WTC11 (cell line): ENCODE measurements around the gene AQP12B. TPM values are rescaled to one million over a fixed set of nuclear protein-coding genes. Genes with fewer than 3 reads are reported as not detected.

Experiments used
- ATAC-seq: fragments of 200-7000 bp; cut with Tn5 transposase; 2 replicates; pipeline ENCODE4 v1.10.0; 2021; ENCODE audit warnings: mild to moderate bottlenecking, moderate library complexity
- CTCF ChIA-PET: fragments of 300-600 bp; sonication (Branson Sonifier 250); formaldehyde crosslinking; loops from one replicate; lab custom pipeline; 2021; ENCODE audit warnings: antibody characterized with exemption; lab: Charles Lee
- POLR2A ChIA-PET: fragments of 350-600 bp; sonication (Branson Sonifier 250); formaldehyde crosslinking; loops from one replicate; lab custom pipeline; 2021; ENCODE audit warnings: antibody characterized with exemption; lab: Charles Lee
- DNase-seq: peaks from one replicate; pipeline ENCODE4 v3.0.0; 2021; ENCODE audit warnings: low spot score
- H3K27ac Mint-ChIP-seq: 2 replicates; pipeline ENCODE4 v1.8.0; 2021; ENCODE audit warnings: mixed read lengths
- H3K27me3 Mint-ChIP-seq: 2 replicates; pipeline ENCODE4 v1.8.0; 2021; ENCODE audit warnings: low read depth, mild to moderate bottlenecking, moderate library complexity, mixed read lengths
- H3K36me3 Mint-ChIP-seq: 2 replicates; pipeline ENCODE4 v1.8.0; 2021; ENCODE audit warnings: mixed read lengths
- H3K4me1 Mint-ChIP-seq: 2 replicates; pipeline ENCODE4 v1.8.0; 2022; ENCODE audit warnings: mixed read lengths
- H3K4me3 Mint-ChIP-seq: 2 replicates; pipeline ENCODE4 v1.8.0; 2021; ENCODE audit warnings: mild to moderate bottlenecking, moderate library complexity, mixed read lengths
- H3K9me3 Mint-ChIP-seq: 2 replicates; pipeline ENCODE4 v1.8.0; 2021; ENCODE audit warnings: mixed read lengths
- ELF4 ChIP-seq: sonication (generic); formaldehyde crosslinking; IDR thresholded peaks from 2 replicates; pipeline ENCODE4 v1.8.1; 2022; ENCODE audit warnings: low read depth, mild to moderate bottlenecking, moderate library complexity, missing genetic modification reagents
- FOXK1 ChIP-seq: sonication (generic); formaldehyde crosslinking; IDR thresholded peaks from 2 replicates; pipeline ENCODE4 v1.8.0; 2022; ENCODE audit warnings: mild to moderate bottlenecking, moderate library complexity, missing genetic modification reagents
- GRHL2 ChIP-seq: fragments of 250-450 bp; sonication (Bioruptor Pico); IDR thresholded peaks from 2 replicates; pipeline ENCODE4 v1.8.0; 2022; ENCODE audit warnings: mild to moderate bottlenecking, moderate library complexity; ENCODE audit not compliant: insufficient replicate concordance, severe bottlenecking
- IRF2 ChIP-seq: sonication (generic); formaldehyde crosslinking; IDR thresholded peaks from 2 replicates; pipeline ENCODE4 v1.8.0; 2022; ENCODE audit warnings: low read depth, missing genetic modification reagents, borderline replicate concordance
- JUN ChIP-seq: sonication (generic); formaldehyde crosslinking; IDR thresholded peaks from 2 replicates; pipeline ENCODE4 v1.8.0; 2023; ENCODE audit warnings: mild to moderate bottlenecking, missing genetic modification reagents
- NR1H2 ChIP-seq: sonication (generic); formaldehyde crosslinking; IDR thresholded peaks from 2 replicates; pipeline ENCODE4 v1.9.0; 2021; ENCODE audit warnings: mild to moderate bottlenecking, moderate library complexity, missing genetic modification reagents
- NR3C1 ChIP-seq: sonication (generic); formaldehyde crosslinking; conservative IDR thresholded peaks from 2 replicates; pipeline ENCODE4 v1.8.1; 2023; ENCODE audit warnings: low read depth, mild to moderate bottlenecking, missing genetic modification reagents
- SMAD3 ChIP-seq: sonication (generic); formaldehyde crosslinking; IDR thresholded peaks from 2 replicates; pipeline ENCODE4 v1.8.0; 2022; ENCODE audit warnings: missing genetic modification reagents, mild to moderate bottlenecking, borderline replicate concordance
- SMAD4 ChIP-seq: sonication (generic); formaldehyde crosslinking; IDR thresholded peaks from 2 replicates; pipeline ENCODE4 v1.8.0; 2022; ENCODE audit warnings: mild to moderate bottlenecking, missing genetic modification reagents
- SP1 ChIP-seq: sonication (generic); formaldehyde crosslinking; conservative IDR thresholded peaks from 2 replicates; pipeline ENCODE4 v1.8.1; 2022; ENCODE audit warnings: missing genetic modification reagents
- TP53 ChIP-seq: sonication (generic); formaldehyde crosslinking; IDR thresholded peaks from 2 replicates; pipeline ENCODE4 v1.8.1; 2023; ENCODE audit warnings: mild to moderate bottlenecking, missing genetic modification reagents
- ZNF121 ChIP-seq: sonication (generic); formaldehyde crosslinking; IDR thresholded peaks from 2 replicates; pipeline ENCODE4 v1.8.0; 2023; ENCODE audit warnings: missing genetic modification reagents
- ZNF263 ChIP-seq: sonication (generic); formaldehyde crosslinking; IDR thresholded peaks from 2 replicates; pipeline ENCODE4 v1.8.1; 2022; ENCODE audit warnings: low read depth, mild to moderate bottlenecking, moderate library complexity, missing genetic modification reagents
- ZNF396 ChIP-seq: fragments of 250-450 bp; sonication (Bioruptor Pico); IDR thresholded peaks from 2 replicates; pipeline ENCODE4 v1.8.0; 2021; ENCODE audit warnings: mild to moderate bottlenecking, moderate library complexity, borderline replicate concordance
- ZNF423 ChIP-seq: fragments of 250-450 bp; sonication (Bioruptor Pico); IDR thresholded peaks from 2 replicates; pipeline ENCODE4 v2.1.2; 2022; ENCODE audit warnings: mild to moderate bottlenecking, moderate library complexity
- total RNA-seq: library from RNA; stranded (reverse); gene quantifications from 3 replicates; pipeline ENCODE4 v1.2.3, GENCODE V29; 2021
- TF ChIP-seq, protein P1 (sequence below): sonication (generic); formaldehyde crosslinking; conservative IDR thresholded peaks from 2 replicates; pipeline ENCODE4 v1.8.1; 2023; ENCODE audit warnings: mild to moderate bottlenecking, low read depth, missing genetic modification reagents, moderate library complexity
- TF ChIP-seq, protein P2 (sequence below): sonication (generic); formaldehyde crosslinking; conservative IDR thresholded peaks from 2 replicates; pipeline ENCODE4 v1.8.1; 2022; ENCODE audit warnings: mild to moderate bottlenecking, missing genetic modification reagents
- TF ChIP-seq, protein P3 (sequence below): fragments of 250-450 bp; sonication (Bioruptor Pico); IDR thresholded peaks from 2 replicates; pipeline ENCODE4 v1.9.0; 2021; ENCODE audit warnings: mild to moderate bottlenecking, borderline replicate concordance
- TF ChIP-seq, protein P4 (sequence below): fragments of 250-450 bp; sonication (Bioruptor Pico); IDR thresholded peaks from 2 replicates; pipeline ENCODE4 v1.9.0; 2021; ENCODE audit warnings: mild to moderate bottlenecking
- TF ChIP-seq, protein P5 (sequence below): sonication (generic); formaldehyde crosslinking; IDR thresholded peaks from 2 replicates; pipeline ENCODE4 v1.8.1; 2022; ENCODE audit warnings: low read depth, mild to moderate bottlenecking, moderate library complexity, missing genetic modification reagents, borderline replicate concordance
- TF ChIP-seq, protein P6 (sequence below): sonication (generic); formaldehyde crosslinking; IDR thresholded peaks from 2 replicates; pipeline ENCODE4 v1.8.0; 2023; ENCODE audit warnings: mild to moderate bottlenecking, missing genetic modification reagents

AQP12B gene
- total RNA-seq, 1 experiment from 2014 or later: not detected

DNA sequence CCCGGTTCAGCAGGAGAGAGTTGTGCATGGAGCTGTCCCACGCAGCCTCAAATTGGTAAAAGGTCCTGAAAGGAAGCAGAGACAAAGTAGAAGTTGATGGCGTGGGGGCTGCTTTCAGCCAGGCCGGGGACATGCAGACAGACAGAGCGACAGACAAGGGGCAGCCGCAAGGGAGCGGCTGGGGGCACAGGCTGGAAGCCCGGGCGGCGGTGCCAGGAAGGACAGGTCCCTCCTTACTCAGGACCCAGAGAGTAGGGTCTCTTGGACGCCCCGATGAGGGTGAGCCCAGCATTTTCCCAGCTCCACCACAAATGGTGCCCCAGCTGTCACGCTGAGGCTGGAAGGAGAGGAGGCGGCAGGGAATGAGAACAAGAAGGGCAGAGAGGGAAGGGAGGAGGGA is 44.2 kb upstream of the AQP12B start:
- no peak overlapping the region for H3K27ac Mint-ChIP-seq
- ChIA-PET CTCF (no interaction called here), POLR2A (no interaction called here)
- no peak for DNase-seq
- TF ChIP-seq GRHL2 (CRISPR knock-in tag): no peak
- TF ChIP-seq, protein P1, sequence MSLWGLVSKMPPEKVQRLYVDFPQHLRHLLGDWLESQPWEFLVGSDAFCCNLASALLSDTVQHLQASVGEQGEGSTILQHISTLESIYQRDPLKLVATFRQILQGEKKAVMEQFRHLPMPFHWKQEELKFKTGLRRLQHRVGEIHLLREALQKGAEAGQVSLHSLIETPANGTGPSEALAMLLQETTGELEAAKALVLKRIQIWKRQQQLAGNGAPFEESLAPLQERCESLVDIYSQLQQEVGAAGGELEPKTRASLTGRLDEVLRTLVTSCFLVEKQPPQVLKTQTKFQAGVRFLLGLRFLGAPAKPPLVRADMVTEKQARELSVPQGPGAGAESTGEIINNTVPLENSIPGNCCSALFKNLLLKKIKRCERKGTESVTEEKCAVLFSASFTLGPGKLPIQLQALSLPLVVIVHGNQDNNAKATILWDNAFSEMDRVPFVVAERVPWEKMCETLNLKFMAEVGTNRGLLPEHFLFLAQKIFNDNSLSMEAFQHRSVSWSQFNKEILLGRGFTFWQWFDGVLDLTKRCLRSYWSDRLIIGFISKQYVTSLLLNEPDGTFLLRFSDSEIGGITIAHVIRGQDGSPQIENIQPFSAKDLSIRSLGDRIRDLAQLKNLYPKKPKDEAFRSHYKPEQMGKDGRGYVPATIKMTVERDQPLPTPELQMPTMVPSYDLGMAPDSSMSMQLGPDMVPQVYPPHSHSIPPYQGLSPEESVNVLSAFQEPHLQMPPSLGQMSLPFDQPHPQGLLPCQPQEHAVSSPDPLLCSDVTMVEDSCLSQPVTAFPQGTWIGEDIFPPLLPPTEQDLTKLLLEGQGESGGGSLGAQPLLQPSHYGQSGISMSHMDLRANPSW (CRISPR knock-in tag): no peak
- no peak for TF ChIP-seq JUN (CRISPR knock-in tag)
- TF ChIP-seq SMAD4 (CRISPR knock-in tag): no peak
- TF ChIP-seq ZNF263 (CRISPR knock-in tag): no peak
- no peak for TF ChIP-seq SMAD3 (CRISPR knock-in tag)
- no peak for TF ChIP-seq ELF4 (CRISPR knock-in tag)
- no peak for TF ChIP-seq IRF2 (CRISPR knock-in tag)
- TF ChIP-seq, protein P2, sequence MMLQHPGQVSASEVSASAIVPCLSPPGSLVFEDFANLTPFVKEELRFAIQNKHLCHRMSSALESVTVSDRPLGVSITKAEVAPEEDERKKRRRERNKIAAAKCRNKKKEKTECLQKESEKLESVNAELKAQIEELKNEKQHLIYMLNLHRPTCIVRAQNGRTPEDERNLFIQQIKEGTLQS (CRISPR knock-in tag): no peak
- TF ChIP-seq, all 79 proteins: peak for 0
- Mint-ChIP-seq H3K9me3 (no peaks in the 10 kb centered on the region), H3K27me3 (no peaks in the 10 kb centered on the region), H3K4me1 (no peaks in the 10 kb centered on the region), H3K36me3 (peaks cover 26% of the 10 kb centered on the region), H3K4me3 (no peak overlapping the region)
- no peak for ATAC-seq

DNA sequence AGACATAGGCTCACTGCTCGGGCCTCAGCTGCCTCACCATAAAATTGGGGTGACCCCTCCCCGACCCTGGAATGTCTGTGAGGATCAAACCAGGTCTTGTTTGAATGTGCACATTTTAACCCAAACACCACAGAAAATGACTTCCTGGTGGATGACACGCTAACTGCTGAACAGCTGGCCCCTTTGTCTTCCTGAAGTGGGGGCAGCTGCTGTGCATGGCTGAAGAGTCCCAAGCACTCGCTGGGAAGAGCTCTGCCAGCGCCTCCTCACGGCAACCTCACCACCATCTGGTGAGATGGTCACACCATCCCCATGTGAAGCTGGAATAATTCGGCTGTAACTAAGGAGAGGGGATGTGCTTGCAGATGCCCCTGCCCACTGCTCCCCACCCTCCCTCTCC is 43.0 kb upstream of the AQP12B start:
- TF ChIP-seq, protein P3, sequence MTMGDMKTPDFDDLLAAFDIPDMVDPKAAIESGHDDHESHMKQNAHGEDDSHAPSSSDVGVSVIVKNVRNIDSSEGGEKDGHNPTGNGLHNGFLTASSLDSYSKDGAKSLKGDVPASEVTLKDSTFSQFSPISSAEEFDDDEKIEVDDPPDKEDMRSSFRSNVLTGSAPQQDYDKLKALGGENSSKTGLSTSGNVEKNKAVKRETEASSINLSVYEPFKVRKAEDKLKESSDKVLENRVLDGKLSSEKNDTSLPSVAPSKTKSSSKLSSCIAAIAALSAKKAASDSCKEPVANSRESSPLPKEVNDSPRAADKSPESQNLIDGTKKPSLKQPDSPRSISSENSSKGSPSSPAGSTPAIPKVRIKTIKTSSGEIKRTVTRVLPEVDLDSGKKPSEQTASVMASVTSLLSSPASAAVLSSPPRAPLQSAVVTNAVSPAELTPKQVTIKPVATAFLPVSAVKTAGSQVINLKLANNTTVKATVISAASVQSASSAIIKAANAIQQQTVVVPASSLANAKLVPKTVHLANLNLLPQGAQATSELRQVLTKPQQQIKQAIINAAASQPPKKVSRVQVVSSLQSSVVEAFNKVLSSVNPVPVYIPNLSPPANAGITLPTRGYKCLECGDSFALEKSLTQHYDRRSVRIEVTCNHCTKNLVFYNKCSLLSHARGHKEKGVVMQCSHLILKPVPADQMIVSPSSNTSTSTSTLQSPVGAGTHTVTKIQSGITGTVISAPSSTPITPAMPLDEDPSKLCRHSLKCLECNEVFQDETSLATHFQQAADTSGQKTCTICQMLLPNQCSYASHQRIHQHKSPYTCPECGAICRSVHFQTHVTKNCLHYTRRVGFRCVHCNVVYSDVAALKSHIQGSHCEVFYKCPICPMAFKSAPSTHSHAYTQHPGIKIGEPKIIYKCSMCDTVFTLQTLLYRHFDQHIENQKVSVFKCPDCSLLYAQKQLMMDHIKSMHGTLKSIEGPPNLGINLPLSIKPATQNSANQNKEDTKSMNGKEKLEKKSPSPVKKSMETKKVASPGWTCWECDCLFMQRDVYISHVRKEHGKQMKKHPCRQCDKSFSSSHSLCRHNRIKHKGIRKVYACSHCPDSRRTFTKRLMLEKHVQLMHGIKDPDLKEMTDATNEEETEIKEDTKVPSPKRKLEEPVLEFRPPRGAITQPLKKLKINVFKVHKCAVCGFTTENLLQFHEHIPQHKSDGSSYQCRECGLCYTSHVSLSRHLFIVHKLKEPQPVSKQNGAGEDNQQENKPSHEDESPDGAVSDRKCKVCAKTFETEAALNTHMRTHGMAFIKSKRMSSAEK: no peak
- no peak for TF ChIP-seq ZNF263 (CRISPR knock-in tag)
- TF ChIP-seq, protein P4, sequence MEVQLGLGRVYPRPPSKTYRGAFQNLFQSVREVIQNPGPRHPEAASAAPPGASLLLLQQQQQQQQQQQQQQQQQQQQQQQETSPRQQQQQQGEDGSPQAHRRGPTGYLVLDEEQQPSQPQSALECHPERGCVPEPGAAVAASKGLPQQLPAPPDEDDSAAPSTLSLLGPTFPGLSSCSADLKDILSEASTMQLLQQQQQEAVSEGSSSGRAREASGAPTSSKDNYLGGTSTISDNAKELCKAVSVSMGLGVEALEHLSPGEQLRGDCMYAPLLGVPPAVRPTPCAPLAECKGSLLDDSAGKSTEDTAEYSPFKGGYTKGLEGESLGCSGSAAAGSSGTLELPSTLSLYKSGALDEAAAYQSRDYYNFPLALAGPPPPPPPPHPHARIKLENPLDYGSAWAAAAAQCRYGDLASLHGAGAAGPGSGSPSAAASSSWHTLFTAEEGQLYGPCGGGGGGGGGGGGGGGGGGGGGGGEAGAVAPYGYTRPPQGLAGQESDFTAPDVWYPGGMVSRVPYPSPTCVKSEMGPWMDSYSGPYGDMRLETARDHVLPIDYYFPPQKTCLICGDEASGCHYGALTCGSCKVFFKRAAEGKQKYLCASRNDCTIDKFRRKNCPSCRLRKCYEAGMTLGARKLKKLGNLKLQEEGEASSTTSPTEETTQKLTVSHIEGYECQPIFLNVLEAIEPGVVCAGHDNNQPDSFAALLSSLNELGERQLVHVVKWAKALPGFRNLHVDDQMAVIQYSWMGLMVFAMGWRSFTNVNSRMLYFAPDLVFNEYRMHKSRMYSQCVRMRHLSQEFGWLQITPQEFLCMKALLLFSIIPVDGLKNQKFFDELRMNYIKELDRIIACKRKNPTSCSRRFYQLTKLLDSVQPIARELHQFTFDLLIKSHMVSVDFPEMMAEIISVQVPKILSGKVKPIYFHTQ (CRISPR knock-in tag): no peak
- no peak for TF ChIP-seq TP53 (CRISPR knock-in tag)
- no peak for TF ChIP-seq SP1 (CRISPR knock-in tag)
- no peak for TF ChIP-seq ZNF121
- no peak for TF ChIP-seq ZNF423
- TF ChIP-seq NR1H2 (CRISPR knock-in tag): no peak
- TF ChIP-seq IRF2 (CRISPR knock-in tag): no peak
- no peak for TF ChIP-seq FOXK1 (CRISPR knock-in tag)
- TF ChIP-seq NR3C1 (CRISPR knock-in tag): no peak
- TF ChIP-seq, protein P5, sequence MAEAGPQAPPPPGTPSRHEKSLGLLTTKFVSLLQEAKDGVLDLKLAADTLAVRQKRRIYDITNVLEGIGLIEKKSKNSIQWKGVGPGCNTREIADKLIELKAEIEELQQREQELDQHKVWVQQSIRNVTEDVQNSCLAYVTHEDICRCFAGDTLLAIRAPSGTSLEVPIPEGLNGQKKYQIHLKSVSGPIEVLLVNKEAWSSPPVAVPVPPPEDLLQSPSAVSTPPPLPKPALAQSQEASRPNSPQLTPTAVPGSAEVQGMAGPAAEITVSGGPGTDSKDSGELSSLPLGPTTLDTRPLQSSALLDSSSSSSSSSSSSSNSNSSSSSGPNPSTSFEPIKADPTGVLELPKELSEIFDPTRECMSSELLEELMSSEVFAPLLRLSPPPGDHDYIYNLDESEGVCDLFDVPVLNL (CRISPR knock-in tag): no peak
- no peak for TF ChIP-seq ZNF396 (CRISPR knock-in tag)
- TF ChIP-seq, protein P6, sequence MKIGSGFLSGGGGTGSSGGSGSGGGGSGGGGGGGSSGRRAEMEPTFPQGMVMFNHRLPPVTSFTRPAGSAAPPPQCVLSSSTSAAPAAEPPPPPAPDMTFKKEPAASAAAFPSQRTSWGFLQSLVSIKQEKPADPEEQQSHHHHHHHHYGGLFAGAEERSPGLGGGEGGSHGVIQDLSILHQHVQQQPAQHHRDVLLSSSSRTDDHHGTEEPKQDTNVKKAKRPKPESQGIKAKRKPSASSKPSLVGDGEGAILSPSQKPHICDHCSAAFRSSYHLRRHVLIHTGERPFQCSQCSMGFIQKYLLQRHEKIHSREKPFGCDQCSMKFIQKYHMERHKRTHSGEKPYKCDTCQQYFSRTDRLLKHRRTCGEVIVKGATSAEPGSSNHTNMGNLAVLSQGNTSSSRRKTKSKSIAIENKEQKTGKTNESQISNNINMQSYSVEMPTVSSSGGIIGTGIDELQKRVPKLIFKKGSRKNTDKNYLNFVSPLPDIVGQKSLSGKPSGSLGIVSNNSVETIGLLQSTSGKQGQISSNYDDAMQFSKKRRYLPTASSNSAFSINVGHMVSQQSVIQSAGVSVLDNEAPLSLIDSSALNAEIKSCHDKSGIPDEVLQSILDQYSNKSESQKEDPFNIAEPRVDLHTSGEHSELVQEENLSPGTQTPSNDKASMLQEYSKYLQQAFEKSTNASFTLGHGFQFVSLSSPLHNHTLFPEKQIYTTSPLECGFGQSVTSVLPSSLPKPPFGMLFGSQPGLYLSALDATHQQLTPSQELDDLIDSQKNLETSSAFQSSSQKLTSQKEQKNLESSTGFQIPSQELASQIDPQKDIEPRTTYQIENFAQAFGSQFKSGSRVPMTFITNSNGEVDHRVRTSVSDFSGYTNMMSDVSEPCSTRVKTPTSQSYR (CRISPR knock-in tag): no peak
- Mint-ChIP-seq H3K27me3 (no peaks in the 10 kb centered on the region), H3K4me1 (no peaks in the 10 kb centered on the region), H3K36me3 (peaks cover 26% of the 10 kb centered on the region), H3K4me3 (no peak overlapping the region), H3K9me3 (no peaks in the 10 kb centered on the region), H3K27ac (no peak overlapping the region)
- ATAC-seq: no peak
- ChIA-PET POLR2A (no interaction called here), CTCF (no interaction called here)
- no peak for DNase-seq
